Inferior parietal cortex (tissue), 1 donor: ENCODE data around the gene KIAA0232.

Source experiments
- DNase-seq: peaks from one replicate; pipeline ENCODE4 v3.0.0-alpha.2; 2016; ENCODE audit errors: extremely low spot score

Gene KIAA0232, protein sequence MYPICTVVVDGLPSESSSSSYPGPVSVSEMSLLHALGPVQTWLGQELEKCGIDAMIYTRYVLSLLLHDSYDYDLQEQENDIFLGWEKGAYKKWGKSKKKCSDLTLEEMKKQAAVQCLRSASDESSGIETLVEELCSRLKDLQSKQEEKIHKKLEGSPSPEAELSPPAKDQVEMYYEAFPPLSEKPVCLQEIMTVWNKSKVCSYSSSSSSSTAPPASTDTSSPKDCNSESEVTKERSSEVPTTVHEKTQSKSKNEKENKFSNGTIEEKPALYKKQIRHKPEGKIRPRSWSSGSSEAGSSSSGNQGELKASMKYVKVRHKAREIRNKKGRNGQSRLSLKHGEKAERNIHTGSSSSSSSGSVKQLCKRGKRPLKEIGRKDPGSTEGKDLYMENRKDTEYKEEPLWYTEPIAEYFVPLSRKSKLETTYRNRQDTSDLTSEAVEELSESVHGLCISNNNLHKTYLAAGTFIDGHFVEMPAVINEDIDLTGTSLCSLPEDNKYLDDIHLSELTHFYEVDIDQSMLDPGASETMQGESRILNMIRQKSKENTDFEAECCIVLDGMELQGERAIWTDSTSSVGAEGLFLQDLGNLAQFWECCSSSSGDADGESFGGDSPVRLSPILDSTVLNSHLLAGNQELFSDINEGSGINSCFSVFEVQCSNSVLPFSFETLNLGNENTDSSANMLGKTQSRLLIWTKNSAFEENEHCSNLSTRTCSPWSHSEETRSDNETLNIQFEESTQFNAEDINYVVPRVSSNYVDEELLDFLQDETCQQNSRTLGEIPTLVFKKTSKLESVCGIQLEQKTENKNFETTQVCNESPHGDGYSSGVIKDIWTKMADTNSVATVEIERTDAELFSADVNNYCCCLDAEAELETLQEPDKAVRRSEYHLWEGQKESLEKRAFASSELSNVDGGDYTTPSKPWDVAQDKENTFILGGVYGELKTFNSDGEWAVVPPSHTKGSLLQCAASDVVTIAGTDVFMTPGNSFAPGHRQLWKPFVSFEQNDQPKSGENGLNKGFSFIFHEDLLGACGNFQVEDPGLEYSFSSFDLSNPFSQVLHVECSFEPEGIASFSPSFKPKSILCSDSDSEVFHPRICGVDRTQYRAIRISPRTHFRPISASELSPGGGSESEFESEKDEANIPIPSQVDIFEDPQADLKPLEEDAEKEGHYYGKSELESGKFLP (N-terminal part only)

GRCh38 chr4:6782147-6782845, at the start of gene KIAA0232:
Gene KIAA0232 (plus strand): TSS chr4:6782727. CDS start chr4:6824454, 41,727 bp downstream.
- peak; percentile 89 for DNase-seq

- DNase-seq = no peak
These were observed 49.0 kb upstream of the KIAA0232 start for GRCh38 chr4:6733358-6734164.

GRCh38 chr4:6734165-6734786, 48.3 kb upstream of the KIAA0232 start:
- DNase-seq = no peak

DNA sequence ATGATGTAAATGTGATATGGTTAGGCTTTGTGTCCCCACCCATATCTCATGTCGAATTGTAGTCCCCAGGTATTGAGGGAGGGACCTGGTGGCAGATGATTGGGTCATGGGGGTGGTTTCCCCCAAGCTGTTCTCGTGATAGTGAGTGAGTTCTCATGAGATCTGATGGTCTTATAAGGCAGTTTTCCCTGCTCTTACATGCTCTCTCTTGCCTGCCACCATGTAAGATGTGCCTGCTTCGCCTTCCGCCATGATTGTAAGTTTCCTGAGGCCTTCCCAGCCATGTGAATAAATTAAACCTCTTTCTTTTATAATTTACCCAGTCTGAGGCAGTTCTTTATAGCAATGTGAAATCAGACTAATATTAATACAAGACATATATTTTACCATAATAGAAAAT, 42.6 kb upstream of the KIAA0232 start:
- no peak for DNase-seq

GRCh38 chr4:6740347-6740746, 42.2 kb upstream of the KIAA0232 start:
- DNase-seq = no peak

DNA sequence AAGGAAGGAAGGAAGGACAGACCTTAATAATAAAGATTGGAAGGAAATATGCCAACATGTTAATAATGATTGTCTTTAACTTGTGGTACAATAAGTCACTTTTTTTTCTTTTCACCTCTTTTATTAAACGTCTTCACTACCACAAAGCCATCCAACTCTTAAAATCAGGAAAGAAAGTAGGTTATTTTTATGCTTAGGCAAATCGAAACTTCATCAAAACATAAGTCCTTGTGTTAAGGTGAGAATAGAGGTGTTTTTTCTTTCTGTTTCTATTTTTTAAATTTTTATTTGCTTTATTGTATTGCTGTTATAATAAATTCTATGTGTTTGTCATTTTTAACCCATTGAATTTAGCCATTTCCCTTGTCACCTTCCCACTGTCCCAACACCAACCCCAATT, 40.0 kb upstream of the KIAA0232 start:
- no peak for DNase-seq

DNA sequence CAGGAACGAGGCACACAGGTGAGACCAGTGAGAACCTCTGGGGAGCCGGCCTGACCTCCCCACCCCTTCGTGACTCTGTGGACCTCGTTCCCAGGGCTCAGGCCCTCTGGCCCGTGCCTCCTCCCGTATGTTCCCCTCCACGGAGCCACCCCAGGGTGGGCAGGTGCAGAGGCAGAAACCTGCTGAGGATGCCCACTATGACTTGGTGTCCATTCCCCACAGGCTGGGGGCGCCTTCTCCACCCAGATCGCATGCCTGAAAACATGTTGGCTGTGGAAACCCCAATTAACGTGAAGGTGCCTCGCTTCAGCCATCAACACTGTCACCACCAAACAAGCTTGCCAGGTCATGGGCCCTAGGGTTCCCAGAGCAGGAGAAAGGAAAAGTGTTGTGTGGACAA, 39.5 kb upstream of the KIAA0232 start:
- DNase-seq = no peak

DNA sequence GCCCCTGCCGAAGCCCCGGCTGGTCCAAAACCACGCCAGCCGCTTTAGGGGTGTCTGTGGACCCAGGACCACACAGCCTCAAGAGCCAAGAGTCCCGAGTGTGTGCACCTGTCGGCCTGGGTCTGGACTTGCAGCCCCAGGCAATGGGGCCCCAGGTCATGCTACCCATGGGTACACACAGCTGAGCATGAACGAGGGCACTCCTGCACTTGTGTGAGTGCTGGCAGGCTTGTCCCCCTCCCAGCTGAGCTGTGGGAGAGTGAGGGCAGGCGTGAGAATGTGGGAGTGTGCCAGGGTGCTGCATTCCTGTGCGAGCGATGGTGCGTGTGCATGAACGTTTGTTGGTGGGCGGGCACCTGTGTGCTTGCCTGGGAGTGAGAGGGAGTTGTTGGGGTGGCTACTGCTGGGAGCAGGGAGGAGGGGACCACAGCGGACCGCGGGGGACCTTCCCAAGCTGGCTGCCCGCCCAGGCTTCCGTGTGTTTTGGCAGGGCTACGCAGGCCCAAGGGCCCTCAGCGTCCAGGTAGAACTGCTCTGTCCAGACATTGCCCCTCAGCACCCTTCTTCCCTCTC, 35.7 kb upstream of the KIAA0232 start:
- no peak for DNase-seq

GRCh38 chr4:6747294-6748051, 35.1 kb upstream of the KIAA0232 start:
- no peak for DNase-seq

DNA sequence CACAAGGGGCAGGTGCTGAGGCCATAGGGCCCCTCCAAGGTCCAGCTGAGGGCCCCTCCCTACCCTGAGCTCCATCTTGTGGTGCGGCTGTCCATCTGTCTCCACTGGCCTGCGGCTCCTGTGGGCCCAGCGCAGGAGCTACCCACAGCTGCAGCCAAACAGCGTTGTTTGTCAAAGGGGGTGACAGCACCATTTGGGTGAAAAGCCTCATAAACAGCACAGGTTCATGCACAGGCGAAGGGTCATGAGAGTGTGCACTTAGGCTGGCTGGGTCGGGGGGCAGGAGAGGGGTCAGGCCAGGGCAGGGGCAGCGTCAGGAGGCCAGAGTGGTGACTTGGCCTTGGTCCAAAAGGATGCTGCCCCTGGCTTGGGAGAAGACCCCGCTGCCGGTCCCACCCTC, 34.2 kb upstream of the KIAA0232 start:
- no peak for DNase-seq

- no peak for DNase-seq
These were observed 33.0 kb upstream of the KIAA0232 start for GRCh38 chr4:6749340-6750171.

DNA sequence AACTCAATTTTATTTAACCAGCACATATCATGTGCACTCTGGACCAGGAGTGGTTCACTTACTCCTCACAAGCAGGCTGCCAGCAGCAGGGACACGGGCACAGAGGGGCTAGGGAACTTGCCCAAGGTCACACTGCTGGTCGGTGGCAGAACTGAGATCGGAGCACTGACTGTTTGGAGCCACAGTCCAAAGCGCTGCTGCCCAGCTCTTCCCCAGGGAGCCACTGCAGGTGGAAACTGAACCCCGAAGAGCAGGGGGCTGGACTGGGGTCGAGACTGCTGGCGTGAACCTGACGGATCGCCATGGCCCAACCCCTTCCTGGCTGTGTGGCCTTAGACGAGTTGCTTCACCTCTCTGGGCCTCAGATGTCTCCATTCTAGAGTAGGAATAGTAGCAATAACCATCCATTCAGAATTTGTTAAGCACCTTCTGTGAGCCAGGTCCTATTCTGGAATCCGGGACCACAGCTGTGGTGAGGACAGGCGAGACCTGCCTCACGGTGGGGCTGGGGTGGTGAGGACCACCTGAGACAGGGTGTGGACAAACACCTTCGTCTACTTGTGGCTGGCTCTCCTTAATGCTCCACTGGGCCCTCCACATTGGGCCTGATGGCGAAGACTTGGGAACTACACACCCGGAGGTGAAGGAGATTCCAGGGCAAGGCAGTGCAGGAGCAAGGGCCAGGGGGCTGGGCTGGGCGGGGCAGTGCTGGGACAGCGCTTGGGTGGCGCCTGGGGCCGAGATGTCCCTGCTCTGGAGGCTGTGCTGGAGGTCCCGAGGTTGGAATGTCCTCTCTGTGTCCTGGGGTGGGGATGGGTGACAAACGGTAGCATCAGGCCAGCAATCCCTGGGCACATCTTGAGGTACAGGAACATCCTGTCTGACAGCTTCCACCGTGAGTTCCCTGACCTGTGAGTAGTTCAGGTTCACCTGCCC, 32.0 kb upstream of the KIAA0232 start:
- no peak for DNase-seq

- no peak for DNase-seq
These were observed 30.7 kb upstream of the KIAA0232 start for GRCh38 chr4:6751611-6752485.

DNA sequence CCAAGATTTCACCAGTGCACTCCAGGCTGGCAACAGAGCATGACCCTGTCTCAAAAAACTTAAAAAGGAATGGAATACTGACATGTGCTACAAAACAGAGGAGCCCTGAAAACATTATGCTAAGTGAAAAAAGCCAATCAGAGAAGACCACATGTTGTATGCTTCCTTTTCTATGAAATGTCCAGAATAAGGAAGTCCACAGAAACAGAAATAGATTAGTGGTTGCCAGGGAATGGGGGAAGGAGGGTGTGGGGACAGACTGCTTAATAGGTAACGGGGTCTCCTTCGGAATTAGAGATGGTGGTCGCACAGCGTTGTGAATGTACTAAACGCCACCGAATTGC, 30.1 kb upstream of the KIAA0232 start:
- DNase-seq = no peak

DNA sequence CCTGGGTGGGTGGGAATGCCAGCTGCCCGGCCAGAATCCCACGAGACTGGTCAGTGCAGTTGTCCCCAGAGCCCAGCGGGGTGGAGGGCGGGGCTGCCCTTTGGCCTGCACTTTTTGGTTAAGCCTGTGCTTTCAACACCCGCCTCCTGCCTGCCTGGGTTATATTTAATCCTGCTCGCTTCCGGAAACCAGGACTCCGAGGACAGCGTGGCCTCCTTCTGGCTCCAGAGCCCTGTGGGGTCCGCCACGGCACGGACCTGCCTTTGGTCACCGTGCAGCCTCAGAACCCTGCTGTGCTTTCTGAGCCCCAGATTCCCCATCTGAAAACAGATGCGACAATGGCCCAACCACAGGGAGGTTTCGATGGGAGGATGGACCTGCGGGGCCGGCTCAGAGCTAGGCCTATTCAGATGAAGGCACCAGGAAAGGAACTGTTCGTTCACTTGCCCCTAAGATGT, 29.4 kb upstream of the KIAA0232 start:
- no peak for DNase-seq

DNA sequence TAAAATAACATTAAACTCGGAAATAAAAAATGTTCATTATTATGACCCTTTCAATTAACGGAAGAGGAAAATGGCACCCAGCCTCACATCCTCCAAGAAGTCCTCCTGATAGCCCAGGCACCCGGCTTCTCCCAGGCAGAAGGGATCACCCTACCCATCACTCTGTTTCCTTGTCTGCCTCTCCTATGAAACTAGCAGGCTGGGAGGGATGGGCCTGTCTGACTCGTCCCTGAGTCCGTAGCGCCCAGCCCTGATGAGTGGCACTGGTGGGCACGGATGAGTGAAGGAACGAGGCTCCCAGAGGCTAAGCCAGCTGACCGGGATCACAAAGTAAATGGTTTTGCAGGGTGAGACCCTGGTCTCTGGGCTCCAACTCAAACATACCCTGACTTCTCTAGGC, 28.6 kb upstream of the KIAA0232 start:
- DNase-seq = no peak
